Jurkat, Clone E6-1 (cell line): ENCODE measurements around the gene ZNF124.

Source experiments
- DNase-seq: peaks from one replicate; pipeline ENCODE4 v3.0.0-alpha.2; 2011; ENCODE audit warnings: low read depth, low spot score
- H3K4me3 ChIP-seq: 2 replicates; pipeline ENCODE4 v1.5.1; 2011; ENCODE audit warnings: mild to moderate bottlenecking, low read length, control low read depth, moderate library complexity

ZNF124 gene

DNA sequence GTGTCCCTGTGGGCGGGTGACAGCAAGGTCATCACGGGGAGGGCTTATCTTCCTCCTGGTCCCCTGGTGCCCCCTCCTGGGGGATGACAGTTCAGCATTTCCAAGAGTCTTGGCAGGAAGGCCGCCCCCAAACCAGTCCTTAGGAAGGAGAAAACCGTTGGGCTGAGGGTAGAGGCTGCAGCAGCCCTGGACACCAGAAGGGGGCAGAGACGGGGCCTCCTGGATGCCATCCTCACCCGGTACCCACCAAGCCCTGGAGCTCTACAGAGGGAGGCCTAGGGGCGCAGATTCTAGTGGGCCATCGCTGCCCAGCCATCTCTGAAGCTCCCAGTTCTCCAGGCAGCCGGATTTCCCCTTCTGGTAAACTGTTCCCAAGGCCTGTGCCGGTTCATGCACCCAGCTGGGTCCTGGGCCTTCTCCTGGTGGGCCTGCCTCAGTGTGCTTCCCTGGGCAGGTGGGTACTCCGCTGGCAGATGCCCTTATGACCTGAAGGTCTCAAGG is 52.8 kb downstream of the ZNF124 start:
- no peak overlapping the region for H3K4me3 ChIP-seq
- peak; percentile 68 for DNase-seq

DNA sequence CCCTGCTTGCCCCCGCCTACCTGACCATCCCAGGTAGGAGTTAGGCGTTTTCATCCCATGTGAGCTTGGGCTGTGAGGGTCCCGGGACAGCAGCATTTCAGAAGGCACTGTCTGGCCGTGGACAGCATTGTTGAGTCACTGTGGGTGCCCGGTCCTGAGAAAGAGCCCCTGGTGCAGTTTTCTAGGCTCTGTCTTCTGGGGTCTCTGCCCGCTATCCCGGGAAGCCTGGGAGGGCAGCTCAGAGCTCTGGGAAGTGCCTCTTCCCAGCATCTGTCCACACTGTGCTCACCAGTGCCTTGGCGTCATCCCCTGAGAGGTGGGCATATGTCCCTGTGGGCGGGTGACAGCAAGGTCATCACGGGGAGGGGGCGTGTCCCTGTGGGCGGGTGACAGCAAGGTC is 56.3 kb downstream of the ZNF124 start:
- H3K4me3 ChIP-seq: no peak overlapping the region
- no peak for DNase-seq

DNA sequence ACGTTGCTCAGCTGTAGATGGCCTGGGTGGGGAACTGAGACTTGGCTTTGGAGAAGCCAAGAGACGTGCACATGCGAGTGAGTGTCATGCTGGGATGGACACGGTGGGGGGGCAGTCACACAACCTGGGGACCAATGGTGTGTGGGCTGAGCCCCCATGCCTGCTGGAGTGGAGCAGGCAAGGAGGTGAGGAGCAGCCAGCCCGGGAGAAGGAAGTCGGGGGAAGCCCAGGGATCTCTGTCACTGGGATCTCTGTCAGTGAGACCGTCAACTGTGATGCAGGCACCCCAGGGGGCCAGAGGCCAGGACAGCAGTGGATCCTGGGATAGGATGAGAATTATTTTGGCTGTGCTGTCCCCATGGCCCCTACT is 56.7 kb downstream of the ZNF124 start:
- no peak for DNase-seq
- no peak overlapping the region for H3K4me3 ChIP-seq

DNA sequence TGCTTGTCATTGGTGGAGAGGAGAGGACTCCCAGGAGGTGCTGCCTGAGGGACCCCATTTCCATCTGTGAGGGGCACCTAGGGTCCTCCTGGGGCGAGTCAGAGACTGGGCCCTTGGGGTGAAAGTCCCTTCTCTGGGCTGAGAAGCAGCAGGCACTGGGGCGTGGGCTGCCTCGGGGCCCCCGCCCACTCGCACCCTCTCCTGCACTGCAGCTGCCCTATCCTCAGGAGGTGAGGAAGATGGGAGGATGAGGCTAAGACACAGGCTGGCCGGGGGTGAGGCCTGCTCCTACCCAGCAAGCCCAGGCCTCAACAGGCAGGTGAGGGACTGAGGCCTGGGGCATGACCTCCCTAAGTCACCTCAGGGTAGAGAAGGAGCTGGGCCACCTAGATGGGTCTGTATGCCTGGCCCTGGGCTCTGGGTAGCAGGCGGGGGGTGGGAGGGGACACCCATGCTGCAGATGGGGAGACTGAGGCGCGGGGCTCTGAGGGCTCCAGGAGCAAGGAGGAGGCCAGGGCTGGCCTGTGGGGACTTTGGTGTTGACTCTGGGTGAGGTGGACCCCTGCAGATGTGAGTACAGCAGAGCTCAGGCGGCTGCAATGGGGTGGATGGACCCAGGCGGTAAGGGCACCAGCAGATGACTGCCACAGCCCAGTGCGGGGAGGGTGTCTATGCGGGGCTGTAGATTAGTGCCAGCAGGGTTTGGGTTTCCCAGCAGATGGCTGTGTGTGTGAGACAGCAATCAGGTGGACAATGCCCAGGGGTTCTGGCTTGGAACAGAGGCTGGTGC is 57.3 kb downstream of the ZNF124 start:
- no peak for DNase-seq
- no peak overlapping the region for H3K4me3 ChIP-seq

DNA sequence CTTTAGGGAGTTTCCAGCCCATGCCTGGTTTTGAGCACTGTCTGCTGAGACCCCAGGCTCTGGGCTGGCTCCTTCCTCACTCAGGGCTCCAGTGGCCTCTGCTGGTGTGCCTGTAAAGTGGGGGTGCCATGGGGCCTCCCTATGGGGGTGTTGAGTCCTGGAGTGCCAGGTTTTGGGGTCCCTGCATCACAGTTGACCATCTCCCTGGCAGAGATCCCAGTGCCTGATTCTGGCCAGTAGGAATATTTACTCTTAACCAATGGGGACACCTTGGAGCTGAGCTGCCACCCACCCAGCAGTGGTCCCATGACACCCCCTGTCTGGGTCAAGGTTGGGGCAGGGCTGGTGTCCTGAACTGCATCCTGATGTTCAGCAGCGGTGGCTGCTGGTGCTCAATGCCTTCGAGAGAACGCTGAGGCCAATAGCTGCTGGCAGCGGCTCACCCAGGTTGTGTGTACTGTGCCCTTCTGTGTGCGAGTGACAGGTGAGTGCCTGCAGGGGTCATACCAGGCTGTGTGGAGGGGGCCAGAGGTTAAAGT is 58.0 kb downstream of the ZNF124 start:
- no peak overlapping the region for H3K4me3 ChIP-seq
- DNase-seq: no peak

DNA sequence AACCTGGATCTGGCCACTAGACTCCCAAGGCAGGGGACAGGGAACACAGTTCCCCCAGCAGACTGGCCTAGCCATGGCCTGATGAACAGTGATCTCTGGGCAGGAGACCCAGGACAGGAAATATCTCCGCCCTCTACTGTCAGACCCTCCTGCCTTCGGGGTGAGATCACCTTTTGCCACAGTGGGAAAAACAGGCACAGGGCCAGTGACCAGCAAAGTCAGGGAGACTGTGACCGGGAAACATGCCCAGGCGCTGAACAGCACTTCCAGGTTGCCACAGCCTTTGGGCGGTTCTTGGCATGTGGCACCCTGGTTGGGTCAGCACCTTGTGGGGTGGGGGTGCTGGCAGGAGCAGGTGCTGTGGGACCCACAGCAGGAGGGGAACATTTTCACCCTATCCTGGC is 58.7 kb downstream of the ZNF124 start:
- no peak overlapping the region for H3K4me3 ChIP-seq
- no peak for DNase-seq

DNA sequence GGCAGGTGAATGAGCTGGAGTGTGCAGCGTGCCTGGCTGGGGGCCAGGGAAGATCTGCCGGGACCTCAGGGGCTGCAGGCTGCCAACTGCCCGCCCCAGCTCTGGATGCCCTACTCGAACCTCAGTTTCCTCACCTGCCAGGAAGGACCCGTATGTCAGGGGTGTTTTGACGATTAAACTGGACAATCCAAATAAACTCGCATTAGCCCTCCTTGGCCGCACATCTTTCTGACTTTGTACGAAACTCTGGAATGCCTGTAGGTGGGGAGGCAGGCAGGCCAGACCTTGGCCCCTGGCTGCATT is 59.4 kb downstream of the ZNF124 start:
- no peak for DNase-seq
- H3K4me3 ChIP-seq: no peak overlapping the region

DNA sequence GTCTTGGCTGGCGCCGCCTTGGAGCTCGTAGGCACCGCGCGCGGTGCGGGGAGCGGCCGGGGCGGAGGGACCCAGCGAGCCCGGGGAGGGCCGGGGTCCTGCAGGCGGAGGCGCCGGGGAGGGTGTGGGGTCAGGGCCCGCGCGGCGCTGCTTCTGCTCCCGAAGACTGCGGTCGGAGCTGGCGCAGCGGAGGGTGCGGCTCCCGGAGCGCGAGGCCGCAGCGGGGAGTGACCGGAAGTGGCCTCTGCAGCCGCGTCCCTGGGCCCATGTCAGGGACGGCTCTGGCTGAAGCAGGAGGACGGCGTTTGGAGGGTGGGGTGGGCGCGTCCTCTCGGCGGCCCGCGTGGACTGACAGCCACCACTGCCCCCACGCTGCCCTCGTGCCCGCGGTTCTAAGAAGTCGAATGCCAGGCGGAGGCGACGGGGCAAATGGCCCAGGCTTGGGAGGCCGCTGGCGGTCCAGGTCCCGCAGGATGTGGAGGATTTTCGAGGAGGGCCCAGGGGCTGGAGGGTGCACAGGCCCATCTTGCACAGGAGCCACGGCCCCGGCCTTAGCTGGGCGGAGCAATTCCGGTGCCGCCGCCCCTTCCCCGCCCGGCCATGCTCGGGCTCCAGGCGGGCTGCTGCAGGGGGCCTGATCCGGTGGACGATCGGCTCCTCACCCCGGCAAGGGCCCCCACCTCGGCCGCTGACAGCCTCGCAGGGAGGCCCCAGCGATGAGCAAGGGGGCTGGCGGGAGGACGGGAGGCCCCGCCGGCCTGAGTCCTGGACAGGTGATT is 59.9 kb downstream of the ZNF124 start:
- no peak for DNase-seq
- no peak overlapping the region for H3K4me3 ChIP-seq

DNA sequence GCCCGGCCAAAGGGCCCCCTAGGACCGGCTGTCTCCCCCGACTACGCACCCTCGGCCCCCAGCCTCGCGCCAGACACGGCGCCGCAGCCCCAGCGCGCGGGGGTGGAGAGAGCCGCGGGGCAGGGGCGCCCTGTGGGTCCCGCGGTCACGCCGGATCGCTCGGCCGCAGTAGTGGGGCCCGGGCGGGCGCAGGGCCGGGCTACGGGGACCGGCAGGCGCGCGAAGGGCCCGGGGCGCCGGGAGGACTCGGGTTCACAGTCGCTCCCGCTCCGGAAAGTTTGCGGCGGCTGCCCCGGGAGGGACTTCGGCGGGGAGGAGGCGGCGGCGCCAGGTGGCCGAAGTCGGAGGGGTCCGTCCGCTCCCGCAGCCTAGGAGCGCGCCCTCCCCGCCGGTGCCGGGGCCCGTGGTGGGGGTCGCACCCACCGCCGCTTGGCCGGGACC is 60.5 kb downstream of the ZNF124 start:
- H3K4me3 ChIP-seq: no peak overlapping the region
- no peak for DNase-seq

DNA sequence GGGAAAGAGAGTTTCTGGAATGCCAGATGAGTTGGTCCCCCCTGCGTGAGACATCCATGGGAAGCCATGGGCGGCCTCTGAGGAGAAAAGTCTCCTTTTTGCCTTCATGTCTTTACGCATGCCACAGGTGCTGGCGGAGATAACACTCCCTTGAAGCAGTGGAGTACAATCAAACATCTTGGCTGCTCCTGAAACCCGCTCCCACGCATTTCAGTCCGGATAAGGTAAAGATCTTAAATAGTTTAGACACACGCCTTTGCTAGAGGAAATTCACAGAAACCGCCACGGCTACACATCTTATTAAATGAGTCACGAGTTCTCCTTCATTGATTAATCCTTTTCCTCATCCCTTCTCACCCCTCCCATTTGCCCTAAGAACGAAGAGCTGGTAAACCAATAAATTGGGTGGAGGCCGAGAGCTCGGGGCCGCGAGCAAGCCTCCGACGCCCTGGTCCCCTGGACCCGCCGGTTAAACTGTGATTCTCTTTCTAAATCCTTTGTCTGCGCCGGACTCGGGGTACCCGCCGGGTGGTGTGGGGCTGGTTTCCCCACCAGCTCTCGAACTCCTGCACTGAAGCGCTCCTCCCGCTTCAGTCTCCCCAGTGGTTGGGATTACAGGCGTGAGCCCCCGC is 61.1 kb downstream of the ZNF124 start:
- DNase-seq: no peak
- no peak overlapping the region for H3K4me3 ChIP-seq

DNA sequence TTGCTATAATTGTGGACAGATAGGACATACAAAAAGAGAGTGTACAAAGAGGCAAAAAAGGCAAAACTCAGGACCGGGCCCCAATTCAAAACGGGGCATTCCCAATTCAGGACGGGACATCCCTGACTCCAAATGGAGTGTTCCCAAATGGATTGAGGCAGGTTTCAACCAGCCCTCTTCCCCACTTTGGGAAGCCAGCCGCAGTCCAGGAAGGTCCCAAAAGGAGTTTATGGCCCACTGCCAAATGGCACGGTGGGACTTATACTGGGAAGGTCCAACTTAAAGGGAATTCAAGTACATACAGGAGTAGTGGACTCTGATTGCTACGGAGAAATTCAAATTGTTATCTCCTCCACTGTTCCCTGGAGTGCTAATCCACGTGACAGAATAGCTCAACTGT is 64.1 kb downstream of the ZNF124 start:
- no peak overlapping the region for H3K4me3 ChIP-seq
- DNase-seq: no peak

DNA sequence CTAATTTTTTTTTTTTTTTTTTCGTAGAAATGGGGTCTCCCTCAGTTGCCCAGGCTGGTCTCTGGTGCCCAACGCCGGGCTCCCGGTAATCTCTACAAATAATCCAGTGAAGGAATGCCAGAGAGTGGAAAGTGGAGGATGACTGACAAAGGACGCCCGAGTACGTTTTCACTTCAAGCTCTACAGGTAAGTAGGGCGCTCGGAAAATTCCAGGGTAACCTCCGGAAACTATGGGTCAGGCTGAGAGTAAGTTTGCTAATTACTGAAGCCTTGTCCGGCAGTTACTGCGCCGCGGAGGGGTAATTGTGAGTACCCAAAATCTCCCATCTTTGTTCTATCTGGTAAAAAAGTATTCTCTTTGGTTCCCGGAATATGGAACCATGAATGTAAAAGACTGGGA is 65.9 kb downstream of the ZNF124 start:
- DNase-seq: no peak
- no peak overlapping the region for H3K4me3 ChIP-seq
